Measurements from ENCODE around the gene OR2V2. TPM values are rescaled to one million over a fixed set of nuclear protein-coding genes. Genes with fewer than 3 reads are reported as not detected.
"Not testable (repeated sequence)": the region's sequence is repeated elsewhere in the genome, so short reads cannot be mapped to it uniquely, and the experiment has no call there.

The OR2V2 gene
- total and polyA plus RNA-seq, 4 donors = not detected

DNA sequence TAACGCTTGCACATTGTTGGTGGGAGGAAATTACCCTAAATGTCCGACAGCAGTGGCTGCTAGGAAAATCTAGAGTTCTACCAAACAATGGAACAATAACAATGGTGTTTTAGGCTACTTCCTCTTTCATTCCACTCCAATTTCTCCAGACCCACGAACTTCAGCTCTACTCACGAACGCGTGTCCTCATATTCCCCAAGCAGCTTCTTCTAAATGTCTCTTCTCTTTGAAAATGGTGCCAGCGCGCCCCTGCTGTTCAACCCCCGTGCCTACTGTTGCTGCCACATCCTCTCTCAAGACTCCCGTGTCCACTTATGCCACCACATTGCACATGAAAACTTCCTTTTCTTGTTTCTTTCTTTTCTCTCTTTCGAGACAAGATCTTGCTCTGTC lies 25.6 kb downstream of the OR2V2 start:
- H3K27me3 ChIP-seq (ENCODE audit: control insufficient read depth in 3 of 3, insufficient read depth in 3 of 3, low read length in 2 of 3) = peaks cover 3 to 79% (median 68%) of the 10 kb centered on the region in 3 donors
- 8 to 12% methylated on average over 11 of the region's 11 CpGs for WGBS, 2 donors
- DNase-seq (no peak), ATAC-seq (ENCODE audit: insufficient read depth, low FRiP score) (no peak)
- H3K9ac ChIP-seq (ENCODE audit: insufficient read depth in 1 of 2, low read length in 2 of 2) = no peak overlapping the region
- H3K9me3 ChIP-seq (ENCODE audit: control insufficient read depth in 4 of 4, insufficient read depth in 3 of 4, low read length in 3 of 4) = peaks cover 0 to 3% (median 0%) of the 10 kb centered on the region in 4 donors
- H3K36me3 ChIP-seq (ENCODE audit: control insufficient read depth in 4 of 4, insufficient read depth in 4 of 4, low read length in 4 of 4) = no peaks in the 10 kb centered on the region
- no peak overlapping the region for H3K4me3 ChIP-seq
- TF ChIP-seq, protein P1, sequence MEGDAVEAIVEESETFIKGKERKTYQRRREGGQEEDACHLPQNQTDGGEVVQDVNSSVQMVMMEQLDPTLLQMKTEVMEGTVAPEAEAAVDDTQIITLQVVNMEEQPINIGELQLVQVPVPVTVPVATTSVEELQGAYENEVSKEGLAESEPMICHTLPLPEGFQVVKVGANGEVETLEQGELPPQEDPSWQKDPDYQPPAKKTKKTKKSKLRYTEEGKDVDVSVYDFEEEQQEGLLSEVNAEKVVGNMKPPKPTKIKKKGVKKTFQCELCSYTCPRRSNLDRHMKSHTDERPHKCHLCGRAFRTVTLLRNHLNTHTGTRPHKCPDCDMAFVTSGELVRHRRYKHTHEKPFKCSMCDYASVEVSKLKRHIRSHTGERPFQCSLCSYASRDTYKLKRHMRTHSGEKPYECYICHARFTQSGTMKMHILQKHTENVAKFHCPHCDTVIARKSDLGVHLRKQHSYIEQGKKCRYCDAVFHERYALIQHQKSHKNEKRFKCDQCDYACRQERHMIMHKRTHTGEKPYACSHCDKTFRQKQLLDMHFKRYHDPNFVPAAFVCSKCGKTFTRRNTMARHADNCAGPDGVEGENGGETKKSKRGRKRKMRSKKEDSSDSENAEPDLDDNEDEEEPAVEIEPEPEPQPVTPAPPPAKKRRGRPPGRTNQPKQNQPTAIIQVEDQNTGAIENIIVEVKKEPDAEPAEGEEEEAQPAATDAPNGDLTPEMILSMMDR (IDR thresholded peaks at IDR 0.05; ENCODE audit: control extremely low read depth, extremely low read depth) = no peak
- no peak overlapping the region for H3K27ac ChIP-seq (ENCODE audit: low read depth in 1 of 2, low read length in 1 of 2)
- peaks cover 0 to 8% (median 7%) of the 10 kb centered on the region in 5 donors for H3K4me1 ChIP-seq (ENCODE audit: control insufficient read depth in 5 of 5, insufficient read depth in 5 of 5, low read length in 5 of 5)

GRCh38 chr5:181173420-181174342 lies 26.3 kb downstream of the OR2V2 start:
- Histone ChIP-seq H3K27me3 (ENCODE audit: control insufficient read depth in 3 of 3, insufficient read depth in 3 of 3, low read length in 2 of 3) (peaks cover 3 to 72% (median 61%) of the 10 kb centered on the region in 3 donors), H3K4me1 (ENCODE audit: control insufficient read depth in 5 of 5, insufficient read depth in 5 of 5, low read length in 5 of 5) (peaks cover 0 to 8% (median 7%) of the 10 kb centered on the region in 5 donors), H3K9me3 (ENCODE audit: control insufficient read depth in 4 of 4, insufficient read depth in 3 of 4, low read length in 3 of 4) (peaks cover 0 to 3% (median 0%) of the 10 kb centered on the region in 4 donors), H3K36me3 (ENCODE audit: control insufficient read depth in 4 of 4, insufficient read depth in 4 of 4, low read length in 4 of 4) (no peaks in the 10 kb centered on the region), H3K27ac (ENCODE audit: low read depth in 1 of 2, low read length in 1 of 2) (no peak overlapping the region), H3K4me3 (no peak overlapping the region), H3K9ac (ENCODE audit: insufficient read depth in 1 of 2, low read length in 2 of 2) (no peak overlapping the region)
- no peak for ATAC-seq (ENCODE audit: insufficient read depth, low FRiP score)
- DNase-seq = no peak
- 5 to 7% methylated on average over 50 of the region's 50 CpGs for WGBS, 2 donors
- TF ChIP-seq, protein P1 (IDR thresholded peaks at IDR 0.05; ENCODE audit: control extremely low read depth, extremely low read depth) = no peak

GRCh38 chr5:181176254-181176952 lies 29.0 kb downstream of the OR2V2 start:
- H3K9ac ChIP-seq (ENCODE audit: insufficient read depth in 1 of 2, low read length in 2 of 2) = no peak overlapping the region
- ATAC-seq (ENCODE audit: insufficient read depth, low FRiP score) (no peak), DNase-seq (no peak)
- H3K9me3 ChIP-seq (ENCODE audit: control insufficient read depth in 4 of 4, insufficient read depth in 3 of 4, low read length in 3 of 4) = peaks cover 0 to 3% (median 0%) of the 10 kb centered on the region in 4 donors
- no peak overlapping the region for H3K4me3 ChIP-seq
- H3K36me3 ChIP-seq (ENCODE audit: control insufficient read depth in 4 of 4, insufficient read depth in 4 of 4, low read length in 4 of 4) = no peaks in the 10 kb centered on the region
- H3K27me3 ChIP-seq (ENCODE audit: control insufficient read depth in 3 of 3, insufficient read depth in 3 of 3, low read length in 2 of 3) = peaks cover 3 to 50% (median 37%) of the 10 kb centered on the region in 3 donors
- 72 to 75% methylated on average over 3 of the region's 3 CpGs for WGBS, 2 donors
- H3K27ac ChIP-seq (ENCODE audit: low read depth in 1 of 2, low read length in 1 of 2) = no peak overlapping the region
- TF ChIP-seq, protein P1 (IDR thresholded peaks at IDR 0.05; ENCODE audit: control extremely low read depth, extremely low read depth) = no peak
- H3K4me1 ChIP-seq (ENCODE audit: control insufficient read depth in 5 of 5, insufficient read depth in 5 of 5, low read length in 5 of 5) = peaks cover 0 to 4% (median 0%) of the 10 kb centered on the region in 5 donors

DNA sequence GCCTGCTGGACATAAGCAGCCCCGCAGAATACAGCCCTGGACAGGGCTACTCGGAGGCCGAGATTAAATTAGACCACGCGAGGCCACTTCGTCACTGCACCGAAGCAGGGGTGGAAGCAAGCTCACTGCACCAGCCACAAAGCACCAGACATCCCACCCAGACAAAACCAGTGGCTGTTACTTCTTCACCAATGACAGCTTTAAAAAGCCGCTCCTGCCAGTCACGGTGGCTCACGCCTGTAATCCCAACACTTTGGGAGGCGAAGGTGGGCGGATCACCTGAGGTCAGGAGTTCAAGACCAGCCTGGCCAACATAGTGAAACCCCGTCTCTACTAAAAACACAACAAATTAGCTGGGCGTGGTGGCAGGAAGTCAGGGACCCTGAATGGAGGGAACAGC lies 30.2 kb downstream of the OR2V2 start:
- H3K4me3 ChIP-seq; DNase-seq; H3K4me1 ChIP-seq (ENCODE audit: control insufficient read depth in 5 of 5, insufficient read depth in 5 of 5, low read length in 5 of 5); H3K9me3 ChIP-seq (ENCODE audit: control insufficient read depth in 4 of 4, insufficient read depth in 3 of 4, low read length in 3 of 4); H3K27ac ChIP-seq (ENCODE audit: low read depth in 1 of 2, low read length in 1 of 2); H3K9ac ChIP-seq (ENCODE audit: insufficient read depth in 1 of 2, low read length in 2 of 2); ATAC-seq (ENCODE audit: insufficient read depth, low FRiP score); H3K36me3 ChIP-seq (ENCODE audit: control insufficient read depth in 4 of 4, insufficient read depth in 4 of 4, low read length in 4 of 4): not testable (repeated sequence)
- WGBS, 2 donors = 73 to 74% methylated on average over 14 of the region's 14 CpGs
- peaks cover 3 to 41% (median 29%) of the 10 kb centered on the region in 3 donors for H3K27me3 ChIP-seq (ENCODE audit: control insufficient read depth in 3 of 3, insufficient read depth in 3 of 3, low read length in 2 of 3)

Measured in lung (tissue), 12 donors.